CD4-positive, CD25-positive, alpha-beta regulatory T cell (primary cell): Measurements from ENCODE around the gene SIPA1L3. TPM values are rescaled to one million over a fixed set of nuclear protein-coding genes. Genes with fewer than 3 reads are reported as not detected.
A peak's percentile ranks its signal among the peaks of the same experiment; 100 is the strongest.

Experiments used
- ATAC-seq, 2 donors: fragments of 150-1000 bp; cut with Tn5 transposase; one replicate each; pipeline ENCODE4 v1.10.0; 2021; ENCODE audit warnings: low read depth in 2 of 2, moderate number of reproducible peaks in 2 of 2, moderate library complexity in 1 of 2
- DNase-seq, 3 donors: peaks; one replicate each; pipeline versions ENCODE4 v3.0.0 to v3.0.0-alpha.2; 2012 to 2022; ENCODE audit warnings: mixed read lengths in 1 of 3
- H3K27ac ChIP-seq: one replicate; pipeline ENCODE4 v1.7.0; 2013; ENCODE audit warnings: mild to moderate bottlenecking, low read length; ENCODE audit not compliant: insufficient read depth, poor library complexity, severe bottlenecking
- H3K27me3 ChIP-seq: one replicate; pipeline ENCODE4 v1.7.0; 2013; ENCODE audit warnings: low read length; ENCODE audit not compliant: control insufficient read depth, insufficient read depth
- H3K36me3 ChIP-seq: one replicate; pipeline ENCODE4 v1.7.0; 2013; ENCODE audit warnings: mild to moderate bottlenecking, low read length, moderate library complexity; ENCODE audit not compliant: control insufficient read depth, insufficient read depth
- H3K4me1 ChIP-seq: 2 replicates; pipeline ENCODE4 v1.7.0; 2013; ENCODE audit warnings: mild to moderate bottlenecking, low read length; ENCODE audit not compliant: insufficient read depth, control insufficient read depth, poor library complexity, severe bottlenecking
- H3K4me3 ChIP-seq: one replicate; pipeline ENCODE4 v1.7.0; 2013; ENCODE audit warnings: low read depth, mild to moderate bottlenecking, low read length, moderate library complexity
- H3K9me3 ChIP-seq, 2 experiments: 1 replicate in 1 of 2; 2 replicates in 1 of 2; pipeline ENCODE4 v1.7.0; 2013; ENCODE audit warnings: low read length in 2 of 2, mild to moderate bottlenecking in 1 of 2, moderate library complexity in 1 of 2; ENCODE audit not compliant: control insufficient read depth in 2 of 2
- H3K27ac Mint-ChIP-seq, 3 donors: one replicate each; pipeline ENCODE4 v1.8.0; 2020 to 2022; ENCODE audit warnings: mild to moderate bottlenecking in 3 of 3, mixed read lengths in 3 of 3, moderate library complexity in 2 of 3
- H3K27me3 Mint-ChIP-seq: one replicate; pipeline ENCODE4 v1.8.0; 2022; ENCODE audit warnings: mild to moderate bottlenecking, mixed read lengths
- H3K36me3 Mint-ChIP-seq: one replicate; pipeline ENCODE4 v1.8.0; 2020; ENCODE audit warnings: mixed read lengths
- H3K4me1 Mint-ChIP-seq, 4 donors: one replicate each; pipeline ENCODE4 v1.8.0; 2020 to 2022; ENCODE audit warnings: mixed read lengths in 4 of 4, mild to moderate bottlenecking in 1 of 4
- H3K4me3 Mint-ChIP-seq, 4 donors: one replicate each; pipeline ENCODE4 v1.8.0; 2020 to 2022; ENCODE audit warnings: mild to moderate bottlenecking in 4 of 4, mixed read lengths in 4 of 4, moderate library complexity in 3 of 4
- H3K9me3 Mint-ChIP-seq, 7 donors: one replicate each; pipeline ENCODE4 v1.8.0; 2020 to 2022; ENCODE audit warnings: mixed read lengths in 7 of 7, mild to moderate bottlenecking in 3 of 7, moderate library complexity in 2 of 7
- polyA plus RNA-seq, 4 donors: library from polyadenylated mRNA; unstranded; fragments of 300-500 nt; fragmentation: Illumina TruSeq; gene quantifications; one replicate each; pipeline ENCODE4 v1.2.3, GENCODE V29; 2021
- total RNA-seq: library from RNA; stranded (reverse); gene quantifications from one replicate; pipeline ENCODE4 v1.2.3, GENCODE V29; 2022

Gene SIPA1L3
- total and polyA plus RNA-seq, 5 donors from 2014 or later = 0.41 to 27.6 (median 1.7) TPM

- Histone ChIP-seq H3K36me3 (no peaks in the 10 kb centered on the region), H3K27ac (no peak overlapping the region), H3K4me1 (no peaks in the 10 kb centered on the region), H3K9me3 (no peaks in the 10 kb centered on the region), H3K4me3 (no peak overlapping the region), H3K27me3 (no peaks in the 10 kb centered on the region)
- Mint-ChIP-seq H3K9me3 (peaks cover 0 to 4% (median 0%) of the 10 kb centered on the region in 7 donors), H3K4me1 (peaks cover 0 to 13% (median under 1%) of the 10 kb centered on the region in 4 donors), H3K27me3 (peaks cover 4% of the 10 kb centered on the region), H3K27ac (no peak overlapping the region), H3K36me3 (peaks cover 16% of the 10 kb centered on the region), H3K4me3 (no peak overlapping the region)
- DNase-seq = no peak
- ATAC-seq = no peak
Observed at GRCh38 chr19:37950471-37951175, 43.6 kb downstream of the SIPA1L3 start.

GRCh38 chr19:37951816-37952210 lies 44.8 kb downstream of the SIPA1L3 start:
- no peaks in the 10 kb centered on the region for H3K36me3 ChIP-seq
- no peaks in the 10 kb centered on the region for H3K4me1 ChIP-seq
- H3K4me3 Mint-ChIP-seq = no peak overlapping the region

GRCh38 chr19:37953171-37953917 lies 46.3 kb downstream of the SIPA1L3 start:
- Histone ChIP-seq H3K27ac (no peak overlapping the region), H3K4me1 (no peaks in the 10 kb centered on the region), H3K36me3 (no peaks in the 10 kb centered on the region), H3K4me3 (no peak overlapping the region), H3K9me3 (no peaks in the 10 kb centered on the region), H3K27me3 (no peaks in the 10 kb centered on the region)
- peaks cover 0 to 6% (median 0%) of the 10 kb centered on the region in 7 donors for H3K9me3 Mint-ChIP-seq
- ATAC-seq (no peak), DNase-seq (no peak)
- no peak overlapping the region for H3K27ac Mint-ChIP-seq
- H3K4me1 Mint-ChIP-seq = peaks cover 0 to 19% (median 1%) of the 10 kb centered on the region in 4 donors
- H3K27me3 Mint-ChIP-seq = peaks cover 3% of the 10 kb centered on the region
- no peak overlapping the region for H3K4me3 Mint-ChIP-seq
- peaks cover 16% of the 10 kb centered on the region for H3K36me3 Mint-ChIP-seq

More at GRCh38 chr19:37951816-37952210, 44.8 kb downstream of the SIPA1L3 start:
- H3K27me3 ChIP-seq = no peaks in the 10 kb centered on the region
- no peak overlapping the region for H3K27ac ChIP-seq
- Mint-ChIP-seq H3K27ac (peak overlapping the region in 1 of 3 donors; percentile 84), H3K9me3 (peaks cover 0 to 6% (median 0%) of the 10 kb centered on the region in 7 donors), H3K36me3 (peaks cover 16% of the 10 kb centered on the region), H3K4me1 (peaks cover 0 to 16% (median 1%) of the 10 kb centered on the region in 4 donors), H3K27me3 (peaks cover 4% of the 10 kb centered on the region)
- no peak overlapping the region for H3K4me3 ChIP-seq
- H3K9me3 ChIP-seq = no peaks in the 10 kb centered on the region
- no peak for DNase-seq
- no peak for ATAC-seq

GRCh38 chr19:37953918-37954303 lies 46.9 kb downstream of the SIPA1L3 start:
- H3K27me3 Mint-ChIP-seq = no peaks in the 10 kb centered on the region
- no peaks in the 10 kb centered on the region for H3K36me3 ChIP-seq
- ATAC-seq (no peak), DNase-seq (no peak)
- no peak overlapping the region for H3K27ac ChIP-seq
- H3K9me3 Mint-ChIP-seq = peaks cover 0 to 10% (median 0%) of the 10 kb centered on the region in 7 donors
- H3K4me3 Mint-ChIP-seq = no peak overlapping the region
- H3K4me1 Mint-ChIP-seq = peaks cover 0 to 16% (median 1%) of the 10 kb centered on the region in 4 donors
- H3K27ac Mint-ChIP-seq = no peak overlapping the region
- peaks cover 16% of the 10 kb centered on the region for H3K36me3 Mint-ChIP-seq
- H3K9me3 ChIP-seq = no peaks in the 10 kb centered on the region
- no peaks in the 10 kb centered on the region for H3K27me3 ChIP-seq
- H3K4me3 ChIP-seq = no peak overlapping the region
- H3K4me1 ChIP-seq = no peaks in the 10 kb centered on the region

- peaks cover 16% of the 10 kb centered on the region for H3K36me3 Mint-ChIP-seq
- H3K27ac Mint-ChIP-seq = no peak overlapping the region
- Histone ChIP-seq H3K4me1 (no peaks in the 10 kb centered on the region), H3K9me3 (no peaks in the 10 kb centered on the region), H3K4me3 (no peak overlapping the region), H3K27ac (no peak overlapping the region), H3K27me3 (no peaks in the 10 kb centered on the region), H3K36me3 (no peaks in the 10 kb centered on the region)
- ATAC-seq = no peak
- no peaks in the 10 kb centered on the region for H3K27me3 Mint-ChIP-seq
- H3K4me3 Mint-ChIP-seq = no peak overlapping the region
- peaks cover 0 to 10% (median 0%) of the 10 kb centered on the region in 7 donors for H3K9me3 Mint-ChIP-seq
- peaks cover 0 to 21% (median 3%) of the 10 kb centered on the region in 4 donors for H3K4me1 Mint-ChIP-seq
- no peak for DNase-seq
Observed at GRCh38 chr19:37954421-37954874, 47.4 kb downstream of the SIPA1L3 start.

- Mint-ChIP-seq H3K9me3 (peaks cover 0 to 10% (median 2%) of the 10 kb centered on the region in 7 donors), H3K27me3 (no peaks in the 10 kb centered on the region), H3K4me3 (no peak overlapping the region), H3K36me3 (peaks cover 7% of the 10 kb centered on the region), H3K4me1 (peaks cover 0 to 22% (median 7%) of the 10 kb centered on the region in 4 donors), H3K27ac (no peak overlapping the region)
- Histone ChIP-seq H3K4me1 (no peaks in the 10 kb centered on the region), H3K36me3 (no peaks in the 10 kb centered on the region), H3K27me3 (no peaks in the 10 kb centered on the region), H3K4me3 (no peak overlapping the region), H3K27ac (no peak overlapping the region), H3K9me3 (no peaks in the 10 kb centered on the region)
- DNase-seq (no peak), ATAC-seq (no peak)
Observed at GRCh38 chr19:37955986-37956385, 49.0 kb downstream of the SIPA1L3 start.

- H3K27ac ChIP-seq = no peak overlapping the region
- no peaks in the 10 kb centered on the region for H3K4me1 ChIP-seq
Observed at GRCh38 chr19:37957176-37957575, 50.2 kb downstream of the SIPA1L3 start.

More at GRCh38 chr19:37957176-37957575, 50.2 kb downstream of the SIPA1L3 start:
- no peak overlapping the region for H3K4me3 ChIP-seq
- Mint-ChIP-seq H3K36me3 (peaks cover 8% of the 10 kb centered on the region), H3K27ac (no peak overlapping the region), H3K4me1 (peaks cover 0 to 24% (median 10%) of the 10 kb centered on the region in 4 donors), H3K9me3 (peaks cover 0 to 17% (median 6%) of the 10 kb centered on the region in 7 donors), H3K4me3 (no peak overlapping the region), H3K27me3 (no peaks in the 10 kb centered on the region)
- no peaks in the 10 kb centered on the region for H3K27me3 ChIP-seq
- no peak for ATAC-seq
- H3K9me3 ChIP-seq = peaks cover 0 to 5% of the 10 kb centered on the region in 2 experiments
- H3K36me3 ChIP-seq = no peaks in the 10 kb centered on the region
- no peak for DNase-seq
